RWPE1 (cell line): ENCODE data around the gene GCK.
A peak's percentile ranks its signal among the peaks of the same experiment; 100 is the strongest.

Source experiments
- CTCF ChIA-PET: fragments of 350-600 bp; sonication (Branson Sonifier 250); formaldehyde crosslinking; extraction: SDS; loops from one replicate; lab custom pipeline; 2021; lab: Yijun Ruan, JAX
- POLR2A ChIA-PET: fragments of 400-600 bp; formaldehyde crosslinking; extraction: SDS; loops from one replicate; lab custom pipeline; 2020; ENCODE audit warnings: antibody characterized with exemption; ENCODE audit not compliant: low non-redundant PET; lab: Yijun Ruan, JAX
- DNase-seq: peaks from one replicate; pipeline ENCODE4 v3.0.0; 2012; ENCODE audit warnings: low spot score
- H3K27ac ChIP-seq: fragments of 450-650 bp; 2 replicates; pipeline ENCODE4 v1.5.1; 2017
- TF ChIP-seq, protein P1 (sequence below): fragments of 450-650 bp; conservative IDR thresholded peaks from 2 replicates; pipeline ENCODE4 v1.5.1; 2017; ENCODE audit warnings: low read depth, mild to moderate bottlenecking

The GCK gene

DNA sequence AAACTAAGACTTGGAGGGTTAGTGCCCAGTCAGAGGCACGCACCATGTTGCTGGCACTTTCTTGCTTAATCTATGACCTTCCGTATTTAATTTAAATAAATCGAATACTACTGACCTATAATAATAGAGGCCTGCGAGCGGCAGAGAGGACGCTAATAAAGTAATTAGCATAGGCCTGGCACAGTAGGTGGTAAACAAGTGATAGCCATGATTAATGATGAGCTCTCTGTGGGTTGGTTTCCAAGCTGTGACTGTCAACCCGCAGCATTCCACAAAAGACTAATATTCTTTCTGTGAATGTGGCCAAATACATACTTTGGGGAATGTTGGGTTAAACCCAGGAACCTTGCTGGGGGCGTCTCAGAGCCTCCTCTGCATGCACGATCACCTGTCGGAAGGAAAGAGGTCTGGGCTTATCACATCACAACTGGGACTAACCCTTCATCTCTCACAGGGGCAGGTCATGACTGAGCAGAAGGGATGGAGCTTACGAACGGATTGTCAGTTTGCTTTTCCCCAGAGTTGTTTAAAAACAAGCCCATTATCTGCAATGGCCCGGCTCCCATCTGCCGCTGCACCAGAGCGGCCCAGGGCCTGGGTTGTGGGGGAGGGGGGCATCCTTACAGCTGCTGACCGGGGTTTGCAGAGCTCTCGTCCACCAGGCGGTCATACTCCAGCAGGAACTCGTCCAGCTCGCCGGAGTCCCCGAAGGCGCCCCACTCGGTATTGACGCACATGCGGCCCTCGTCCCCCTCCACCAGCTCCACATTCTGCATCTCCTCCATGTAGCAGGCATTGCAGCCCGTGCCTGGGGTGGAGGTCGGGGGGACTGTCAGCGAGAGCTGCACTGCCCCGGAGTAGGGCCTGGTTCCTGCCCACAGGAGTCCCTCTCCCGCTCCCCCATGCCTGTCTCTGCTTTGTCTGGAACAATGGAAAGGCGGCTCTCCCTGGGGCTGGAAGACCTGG, 41.9 kb downstream of the GCK start:
- CTCF ChIA-PET, result interaction anchor here (0.6 to 1.5 kb wide), 2 partner anchors 93 to 363 kb away, joined by 3 to 4 read pairs; no protein-coding TSS in a partner anchor
- TF ChIP-seq, protein P1, sequence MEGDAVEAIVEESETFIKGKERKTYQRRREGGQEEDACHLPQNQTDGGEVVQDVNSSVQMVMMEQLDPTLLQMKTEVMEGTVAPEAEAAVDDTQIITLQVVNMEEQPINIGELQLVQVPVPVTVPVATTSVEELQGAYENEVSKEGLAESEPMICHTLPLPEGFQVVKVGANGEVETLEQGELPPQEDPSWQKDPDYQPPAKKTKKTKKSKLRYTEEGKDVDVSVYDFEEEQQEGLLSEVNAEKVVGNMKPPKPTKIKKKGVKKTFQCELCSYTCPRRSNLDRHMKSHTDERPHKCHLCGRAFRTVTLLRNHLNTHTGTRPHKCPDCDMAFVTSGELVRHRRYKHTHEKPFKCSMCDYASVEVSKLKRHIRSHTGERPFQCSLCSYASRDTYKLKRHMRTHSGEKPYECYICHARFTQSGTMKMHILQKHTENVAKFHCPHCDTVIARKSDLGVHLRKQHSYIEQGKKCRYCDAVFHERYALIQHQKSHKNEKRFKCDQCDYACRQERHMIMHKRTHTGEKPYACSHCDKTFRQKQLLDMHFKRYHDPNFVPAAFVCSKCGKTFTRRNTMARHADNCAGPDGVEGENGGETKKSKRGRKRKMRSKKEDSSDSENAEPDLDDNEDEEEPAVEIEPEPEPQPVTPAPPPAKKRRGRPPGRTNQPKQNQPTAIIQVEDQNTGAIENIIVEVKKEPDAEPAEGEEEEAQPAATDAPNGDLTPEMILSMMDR, result no peak
- H3K27ac ChIP-seq, result no peak overlapping the region
- POLR2A ChIA-PET, result no interaction called here
- no peak for DNase-seq

DNA sequence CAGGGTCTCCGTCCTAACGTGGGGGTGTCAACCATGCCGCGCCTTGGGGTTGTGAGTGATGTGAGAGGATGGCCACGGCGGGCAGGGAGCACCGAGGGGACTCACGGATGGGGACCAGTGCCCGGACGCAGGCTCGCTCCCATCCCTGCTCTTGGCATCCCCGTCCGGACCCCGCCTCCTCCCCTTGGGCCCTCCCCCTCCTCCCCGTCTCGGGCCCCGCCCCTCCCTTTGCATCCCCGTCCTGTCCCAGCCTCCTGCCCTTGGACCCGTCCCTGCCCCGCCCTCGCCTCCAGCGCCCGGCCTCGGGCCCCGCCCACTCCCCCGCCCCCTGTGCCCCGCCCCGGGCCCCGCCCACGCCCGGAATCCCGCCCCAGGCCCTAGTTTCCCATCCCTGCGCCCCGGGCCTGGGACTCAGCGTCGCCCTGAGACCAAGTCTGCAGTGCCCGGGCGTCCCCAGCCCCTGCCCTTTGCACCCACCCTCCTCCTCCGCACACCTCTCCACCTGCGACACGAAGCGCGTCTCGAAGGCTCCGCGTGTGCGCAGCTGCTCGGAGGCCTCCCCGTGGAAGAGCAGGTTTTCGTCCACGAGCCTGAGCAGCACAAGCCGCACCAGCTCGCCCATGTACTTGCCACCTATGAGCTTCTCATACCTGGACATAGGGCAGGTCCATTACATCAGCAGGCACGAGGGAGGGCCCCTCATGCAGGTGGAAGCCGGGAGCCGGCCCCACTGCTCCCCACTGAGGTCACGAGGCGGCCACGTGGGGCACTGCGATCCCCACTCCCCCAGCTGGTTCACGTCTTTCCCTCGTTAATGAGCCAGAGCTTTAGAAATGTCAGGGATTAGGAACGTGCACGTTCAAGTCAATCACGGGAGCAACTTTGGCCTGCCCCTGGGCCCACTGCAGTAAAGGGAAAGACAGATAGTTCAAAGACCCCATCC, 43.0 kb downstream of the GCK start:
- no peak overlapping the region for H3K27ac ChIP-seq
- TF ChIP-seq, protein P1, result no peak
- peak; percentile 87 for DNase-seq
- CTCF ChIA-PET, result interaction anchor here (0.6 kb wide), 1 partner anchor 364 kb away, joined by 3 read pairs; no protein-coding TSS in a partner anchor
- POLR2A ChIA-PET, result no interaction called here

DNA sequence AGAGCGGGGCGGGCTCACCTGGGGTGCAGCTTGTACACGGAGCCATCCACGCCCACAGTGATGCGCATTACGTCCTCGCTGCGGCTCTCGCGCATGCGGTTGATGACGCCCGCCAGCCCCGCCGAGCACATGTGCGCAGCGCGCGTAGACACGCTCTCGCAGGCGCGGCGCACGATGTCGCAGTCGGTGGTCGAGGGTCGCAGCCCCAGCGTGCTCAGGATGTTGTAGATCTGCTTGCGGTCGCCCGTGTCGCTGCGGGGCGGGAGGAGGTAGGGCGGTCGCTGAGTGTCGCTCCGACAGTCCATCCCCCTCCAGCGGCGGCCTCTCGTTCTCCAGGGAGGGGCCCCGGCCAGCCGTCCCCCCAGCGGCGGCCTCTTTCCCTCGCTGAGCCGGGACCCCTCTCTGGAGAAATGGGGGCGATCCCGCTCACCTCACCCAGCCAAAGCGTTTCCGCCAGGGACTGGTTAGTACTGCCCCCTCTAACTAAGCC, 43.7 kb downstream of the GCK start:
- no peak overlapping the region for H3K27ac ChIP-seq
- TF ChIP-seq, protein P1, result no peak
- no peak for DNase-seq
- POLR2A ChIA-PET, result no interaction called here
- CTCF ChIA-PET, result interaction anchor here (0.7 kb wide), 1 partner anchor 12 kb away, joined by 4 read pairs; no protein-coding TSS in a partner anchor

DNA sequence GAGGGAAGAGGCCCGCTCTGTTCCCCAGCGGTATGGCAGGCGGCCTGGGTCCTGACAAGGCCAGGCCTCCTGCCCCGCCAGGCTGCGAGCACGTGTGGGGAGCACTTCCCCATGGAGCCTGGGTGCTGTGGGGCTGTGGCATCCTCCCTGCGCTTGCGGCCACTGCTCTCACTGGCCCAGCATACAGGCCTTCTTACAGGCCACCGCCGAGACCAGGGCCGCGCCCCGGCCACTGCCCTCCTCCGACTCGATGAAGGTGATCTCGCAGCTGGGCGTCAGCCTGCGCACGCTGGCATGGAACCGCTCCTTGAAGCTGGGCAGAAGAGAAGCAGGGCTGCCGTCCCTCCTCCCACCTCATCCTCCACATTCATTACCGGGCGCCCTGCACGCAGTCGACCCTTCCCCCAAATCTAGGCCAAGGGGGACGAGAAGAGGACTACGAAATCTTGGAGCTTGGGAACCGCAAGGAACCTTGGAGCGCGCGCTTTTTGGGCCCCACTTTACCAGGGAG, 44.2 kb downstream of the GCK start:
- no peak overlapping the region for H3K27ac ChIP-seq
- TF ChIP-seq, protein P1, result no peak
- no peak for DNase-seq
- CTCF ChIA-PET, result interaction anchor here (0.7 kb wide), 1 partner anchor 12 kb away, joined by 4 read pairs; no protein-coding TSS in a partner anchor
- POLR2A ChIA-PET, result no interaction called here

DNA sequence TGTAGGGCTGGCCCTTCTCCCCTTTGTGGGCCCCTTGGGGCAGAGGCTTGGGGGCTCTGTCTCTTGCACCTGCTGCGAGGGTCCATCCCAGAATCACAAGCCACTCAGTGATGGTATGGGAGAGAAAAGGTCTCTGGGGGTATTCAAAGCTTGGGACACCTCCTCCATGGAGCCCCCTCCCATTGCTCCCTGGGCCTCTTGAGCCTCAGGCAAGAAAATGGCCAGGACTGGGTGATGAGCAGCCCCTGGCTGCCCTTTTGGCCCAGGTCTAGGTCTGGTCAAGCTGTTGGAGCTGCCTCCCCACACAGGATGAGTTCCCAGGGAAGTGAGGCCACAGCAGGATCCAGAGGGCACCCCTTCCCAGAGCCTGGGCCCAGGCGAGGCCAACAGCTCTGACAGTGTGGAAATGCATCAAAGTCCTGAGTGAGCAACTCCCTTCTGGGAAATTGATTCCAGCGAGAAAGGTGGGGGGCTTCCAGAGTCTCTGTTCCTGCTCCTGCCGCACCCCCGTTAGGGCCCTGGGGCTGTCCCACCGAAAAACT, 44.7 kb downstream of the GCK start:
- TF ChIP-seq, protein P1, result no peak

More for the DNA sequence above, 44.7 kb downstream of the GCK start:
- DNase-seq, result no peak
- POLR2A ChIA-PET, result no interaction called here
- CTCF ChIA-PET, result no interaction called here
- no peak overlapping the region for H3K27ac ChIP-seq
